ENCODE results near the gene ITGAD. TPM values are rescaled to one million over a fixed set of nuclear protein-coding genes. Genes with fewer than 3 reads are reported as not detected.

Gene ITGAD
- polyA plus RNA-seq, 2 donors: 0.02 TPM; not detected in 1

Other genes starting within 250 kb of the ITGAD start
- gene PRSS36, start 243.3 kb upstream of the ITGAD start, polyA plus RNA-seq: 1 to 10 TPM; 1.7 to 2.4 TPM
- 100 to 1,000 TPM; 134 to 170 TPM for gene FUS, start 213.2 kb upstream of the ITGAD start, polyA plus RNA-seq
- 10 to 100 TPM; 51.7 to 79.2 TPM for gene PYCARD, start 190.6 kb upstream of the ITGAD start, polyA plus RNA-seq
- under 1 TPM; 0.02 to 0.04 TPM for gene TRIM72, start 179.2 kb upstream of the ITGAD start, polyA plus RNA-seq
- gene PYDC1, start 176.2 kb upstream of the ITGAD start, polyA plus RNA-seq: not detected
- under 1 TPM; 0.44 to 0.57 TPM for gene ITGAM, start 133.4 kb upstream of the ITGAD start, polyA plus RNA-seq
- 1 to 10 TPM; 1.1 to 1.5 TPM for gene ITGAX, start 38.2 kb upstream of the ITGAD start, polyA plus RNA-seq
- under 1 TPM; 0.24 to 0.53 TPM for gene COX6A2, start 35.0 kb downstream of the ITGAD start, polyA plus RNA-seq
- under 1 TPM; 0.12 to 0.18 TPM for gene ZNF843, start 49.5 kb downstream of the ITGAD start, polyA plus RNA-seq
- gene ARMC5, start 66.2 kb downstream of the ITGAD start, polyA plus RNA-seq: 10 to 100 TPM; 10.3 to 15.1 TPM
- 10 to 100 TPM; 13.5 to 28.2 TPM for gene TGFB1I1, start 78.8 kb downstream of the ITGAD start, polyA plus RNA-seq
- gene SLC5A2, start 89.8 kb downstream of the ITGAD start, polyA plus RNA-seq: 1 to 10 TPM in 1 of 2 donors, under 1 TPM in 1; 0.73 to 1.3 TPM
- gene RUSF1, start 115.1 kb downstream of the ITGAD start, polyA plus RNA-seq: 10 to 100 TPM; 31.6 to 52.1 TPM
- gene AHSP, start 134.6 kb downstream of the ITGAD start, polyA plus RNA-seq: not detected

All from esophagus (tissue), 2 donors.